Measurements from ENCODE around the gene OVOL1. TPM values are rescaled to one million over a fixed set of nuclear protein-coding genes. Genes with fewer than 3 reads are reported as not detected.

The OVOL1 gene
- total RNA-seq (under 1 TPM; 0.37 to 0.41 TPM), polyA plus RNA-seq (ENCODE audit: insufficient read length in 6 of 6) (under 1 TPM; 0.20 to 0.45 (median 0.31) TPM)
- long read RNA-seq, donor 1 = 0 reads
- long read RNA-seq, donor 2 = 0 reads
- long read RNA-seq, donor 3 = 0 reads
- long read RNA-seq, donor 4 = 0 reads
- long read RNA-seq, donor 5 = 0 reads
- long read RNA-seq, donor 6 = 0 reads
- long read RNA-seq, donor 7 = 0 reads
- long read RNA-seq, donor 8 = 0 reads
- long read RNA-seq, donor 9 = 0 reads
- long read RNA-seq, donor 10, partial matches to known transcripts = 0 of 1 reads
- long read RNA-seq, donor 10, other reads (novel, unspliced or antisense) = 1 of 1 reads
- long read RNA-seq, donor 11 = 0 reads
- long read RNA-seq, donor 12, partial matches to known transcripts = 0 of 1 reads
- long read RNA-seq, donor 12, other reads (novel, unspliced or antisense) = 0 of 1 reads

DNA sequence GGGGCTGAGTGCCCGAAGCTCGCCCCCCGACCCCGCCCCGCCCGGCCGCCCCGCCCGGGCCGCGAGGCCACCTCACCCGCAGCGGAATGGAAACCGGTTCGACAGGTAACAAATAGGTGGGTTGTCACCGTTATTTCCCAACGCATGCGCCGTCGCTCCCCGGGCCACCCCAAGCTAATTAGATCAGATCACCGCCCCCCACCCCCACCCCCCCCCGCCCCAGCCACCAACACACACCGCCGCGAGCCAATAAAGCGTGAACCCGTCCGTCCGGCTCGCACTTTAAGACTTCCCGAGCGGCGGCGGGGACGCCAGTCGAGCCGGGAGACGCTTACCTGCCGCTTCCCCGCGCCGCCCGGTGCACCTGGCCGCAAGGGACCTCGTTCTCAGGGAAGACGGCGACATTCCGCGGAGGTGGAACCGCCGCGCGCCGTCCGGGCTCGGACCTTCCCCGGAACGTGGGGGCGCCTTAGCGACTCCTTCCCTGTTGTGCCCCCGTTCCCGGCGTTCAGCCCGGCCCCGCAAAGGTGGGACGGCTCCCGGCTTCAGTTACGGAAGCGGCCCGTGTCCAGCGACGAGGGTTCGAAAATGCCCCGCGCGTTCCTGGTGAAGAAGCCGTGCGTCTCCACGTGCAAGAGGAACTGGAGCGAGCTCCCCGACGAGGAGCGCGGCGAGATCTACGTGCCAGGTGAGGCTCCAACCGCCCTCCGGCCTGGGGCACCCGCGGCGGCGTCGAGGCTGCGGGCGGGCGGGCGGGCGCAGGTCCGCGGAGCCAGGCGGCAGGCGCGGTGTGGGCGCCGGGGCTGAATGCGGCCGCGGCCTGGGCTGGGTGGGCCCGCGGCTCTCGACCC, at the start of gene OVOL1:
Gene OVOL1 (plus strand): TSS at position 278 of the 851 bp plus-strand sequence. CDS start 311 bp downstream, at position 589.
- Histone ChIP-seq H3K9me3 (no peaks in the 10 kb centered on the region), H3K4me1 (peaks cover 14 to 34% of the 10 kb centered on the region in 2 donors), H3K4me3 (peak within 1 kb of the TSS in 1 of 2 donors; percentile 36), H3K27me3 (peaks cover 36 to 58% of the 10 kb centered on the region in 2 donors), H3K36me3 (no peaks in the 10 kb centered on the region), H3K27ac (no peak within 1 kb of the TSS)
- ATAC-seq = peak; percentile 75
- DNase-seq = peak in 3 of 4 donors; percentile 67 to 84 (median 74)
- TF ChIP-seq, protein P1, sequence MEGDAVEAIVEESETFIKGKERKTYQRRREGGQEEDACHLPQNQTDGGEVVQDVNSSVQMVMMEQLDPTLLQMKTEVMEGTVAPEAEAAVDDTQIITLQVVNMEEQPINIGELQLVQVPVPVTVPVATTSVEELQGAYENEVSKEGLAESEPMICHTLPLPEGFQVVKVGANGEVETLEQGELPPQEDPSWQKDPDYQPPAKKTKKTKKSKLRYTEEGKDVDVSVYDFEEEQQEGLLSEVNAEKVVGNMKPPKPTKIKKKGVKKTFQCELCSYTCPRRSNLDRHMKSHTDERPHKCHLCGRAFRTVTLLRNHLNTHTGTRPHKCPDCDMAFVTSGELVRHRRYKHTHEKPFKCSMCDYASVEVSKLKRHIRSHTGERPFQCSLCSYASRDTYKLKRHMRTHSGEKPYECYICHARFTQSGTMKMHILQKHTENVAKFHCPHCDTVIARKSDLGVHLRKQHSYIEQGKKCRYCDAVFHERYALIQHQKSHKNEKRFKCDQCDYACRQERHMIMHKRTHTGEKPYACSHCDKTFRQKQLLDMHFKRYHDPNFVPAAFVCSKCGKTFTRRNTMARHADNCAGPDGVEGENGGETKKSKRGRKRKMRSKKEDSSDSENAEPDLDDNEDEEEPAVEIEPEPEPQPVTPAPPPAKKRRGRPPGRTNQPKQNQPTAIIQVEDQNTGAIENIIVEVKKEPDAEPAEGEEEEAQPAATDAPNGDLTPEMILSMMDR (IDR thresholded peaks at IDR 0.05) = no peak
- intact Hi-C loops (cut with DNase I) = no loop called here

DNA sequence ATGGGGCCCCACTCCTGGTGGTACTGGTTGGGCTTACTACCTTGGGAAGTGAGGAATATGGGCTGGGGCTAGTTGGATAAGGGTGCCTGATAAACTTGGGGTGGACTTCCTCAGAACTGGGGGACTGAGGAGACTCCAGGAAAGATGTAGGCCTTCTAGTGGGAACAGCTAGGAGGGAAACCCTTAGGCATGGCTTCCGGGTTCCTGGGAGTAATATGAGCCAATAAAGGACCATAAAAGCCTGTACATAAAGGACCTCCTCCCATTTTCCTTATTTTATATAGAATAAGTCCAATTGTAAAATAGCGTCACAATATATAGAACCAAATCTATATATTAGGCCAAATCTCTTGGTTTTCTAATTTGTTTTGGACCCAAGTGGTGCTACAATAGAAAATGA, 47.8 kb upstream of the OVOL1 start:
- H3K4me3 ChIP-seq = no peak overlapping the region
- intact Hi-C loops (cut with DNase I) = no loop called here
- H3K36me3 ChIP-seq = no peaks in the 10 kb centered on the region
- TF ChIP-seq, protein P1 (IDR thresholded peaks at IDR 0.05) = no peak
- H3K27ac ChIP-seq = no peak overlapping the region
- peaks cover 0 to 7% of the 10 kb centered on the region in 2 donors for H3K27me3 ChIP-seq
- ATAC-seq = no peak
- H3K4me1 ChIP-seq = no peaks in the 10 kb centered on the region
- DNase-seq = no peak
- peaks cover 0 to 4% of the 10 kb centered on the region in 2 donors for H3K9me3 ChIP-seq

DNA sequence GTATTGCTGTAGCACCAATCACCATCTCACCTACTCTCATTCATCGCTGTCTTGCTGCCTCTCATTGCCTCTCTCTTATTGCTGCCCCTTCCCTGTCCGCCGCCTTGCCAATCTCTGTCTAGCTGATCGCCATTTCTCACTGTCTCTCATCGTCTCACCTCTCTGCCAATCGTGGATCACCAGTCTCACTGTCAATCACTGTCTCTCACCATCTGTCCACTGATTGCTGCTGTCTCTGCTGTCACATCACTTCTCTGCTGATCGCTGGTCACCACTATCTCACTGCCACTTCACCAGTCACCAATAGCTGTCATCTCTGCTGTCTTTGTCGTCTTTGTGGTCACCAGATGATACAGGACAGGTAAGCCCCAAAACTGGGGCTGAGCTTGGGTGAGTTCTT, 45.7 kb upstream of the OVOL1 start:
- intact Hi-C loops (cut with DNase I) = no loop called here
- TF ChIP-seq, protein P1 (IDR thresholded peaks at IDR 0.05) = no peak

DNA sequence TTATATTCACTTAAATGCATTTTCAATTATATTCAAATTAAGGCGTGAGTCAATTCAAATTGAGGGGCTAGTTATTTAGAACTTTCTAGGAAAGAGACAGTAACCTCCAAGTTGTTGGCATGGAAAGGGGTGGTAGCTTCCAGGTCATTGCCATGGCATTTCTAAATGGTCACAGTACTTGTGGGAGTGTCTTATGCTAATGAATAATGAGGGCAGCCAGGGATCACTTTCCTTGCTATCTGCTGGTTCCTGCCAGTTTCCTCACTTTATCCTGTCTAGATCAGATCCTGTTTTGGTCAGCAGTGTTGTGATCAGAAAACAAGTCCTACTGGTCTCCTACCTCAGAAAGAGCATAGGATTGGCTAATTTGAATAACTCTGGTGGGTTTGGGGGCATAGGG, 44.5 kb upstream of the OVOL1 start:
- H3K9me3 ChIP-seq = no peaks in the 10 kb centered on the region
- H3K4me1 ChIP-seq = no peaks in the 10 kb centered on the region
- H3K4me3 ChIP-seq = no peak overlapping the region
- no peak for ATAC-seq
- peaks cover 0 to 3% of the 10 kb centered on the region in 2 donors for H3K27me3 ChIP-seq
- TF ChIP-seq, protein P1 (IDR thresholded peaks at IDR 0.05) = no peak
- DNase-seq = no peak
- intact Hi-C loops (cut with DNase I) = no loop called here
- H3K27ac ChIP-seq = no peak overlapping the region
- no peaks in the 10 kb centered on the region for H3K36me3 ChIP-seq

More for the DNA sequence above, 45.7 kb upstream of the OVOL1 start:
- Histone ChIP-seq H3K9me3 (peaks cover 0 to 4% of the 10 kb centered on the region in 2 donors), H3K27me3 (peaks cover 0 to 3% of the 10 kb centered on the region in 2 donors), H3K36me3 (no peaks in the 10 kb centered on the region), H3K4me1 (no peaks in the 10 kb centered on the region), H3K4me3 (no peak overlapping the region), H3K27ac (no peak overlapping the region)
- ATAC-seq = no peak
- DNase-seq = no peak

DNA sequence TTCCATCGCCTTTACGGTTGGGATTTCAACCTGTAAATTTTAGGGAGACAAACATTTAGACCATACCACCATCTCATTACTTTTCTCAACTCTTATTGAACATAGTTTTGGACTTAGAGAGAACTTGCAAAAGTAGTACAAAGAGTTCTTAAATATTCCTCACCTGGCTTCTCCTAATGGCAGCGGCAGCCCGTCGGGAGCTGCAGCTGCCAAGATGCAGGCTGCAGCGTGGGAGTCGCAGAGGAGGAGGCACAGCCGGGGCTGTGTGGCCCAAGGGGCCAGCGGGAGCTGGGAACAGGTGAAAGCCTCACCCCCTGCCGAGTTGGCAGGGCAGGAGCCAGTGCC, 43.2 kb upstream of the OVOL1 start:
- ATAC-seq (no peak), DNase-seq (no peak)
- no peak overlapping the region for H3K27ac ChIP-seq
- H3K9me3 ChIP-seq = no peaks in the 10 kb centered on the region
- H3K4me3 ChIP-seq = no peak overlapping the region
- H3K27me3 ChIP-seq = no peaks in the 10 kb centered on the region
- intact Hi-C loops (cut with DNase I) = no loop called here
- H3K4me1 ChIP-seq = no peaks in the 10 kb centered on the region
- TF ChIP-seq, protein P1 (IDR thresholded peaks at IDR 0.05) = no peak
- H3K36me3 ChIP-seq = no peaks in the 10 kb centered on the region
